ENCODE data around the gene MTR. TPM values are rescaled to one million over a fixed set of nuclear protein-coding genes. Genes with fewer than 3 reads are reported as not detected.

The MTR gene
- total and polyA plus RNA-seq, 4 donors, result 4.4 to 49.3 (median 21.6) TPM

DNA sequence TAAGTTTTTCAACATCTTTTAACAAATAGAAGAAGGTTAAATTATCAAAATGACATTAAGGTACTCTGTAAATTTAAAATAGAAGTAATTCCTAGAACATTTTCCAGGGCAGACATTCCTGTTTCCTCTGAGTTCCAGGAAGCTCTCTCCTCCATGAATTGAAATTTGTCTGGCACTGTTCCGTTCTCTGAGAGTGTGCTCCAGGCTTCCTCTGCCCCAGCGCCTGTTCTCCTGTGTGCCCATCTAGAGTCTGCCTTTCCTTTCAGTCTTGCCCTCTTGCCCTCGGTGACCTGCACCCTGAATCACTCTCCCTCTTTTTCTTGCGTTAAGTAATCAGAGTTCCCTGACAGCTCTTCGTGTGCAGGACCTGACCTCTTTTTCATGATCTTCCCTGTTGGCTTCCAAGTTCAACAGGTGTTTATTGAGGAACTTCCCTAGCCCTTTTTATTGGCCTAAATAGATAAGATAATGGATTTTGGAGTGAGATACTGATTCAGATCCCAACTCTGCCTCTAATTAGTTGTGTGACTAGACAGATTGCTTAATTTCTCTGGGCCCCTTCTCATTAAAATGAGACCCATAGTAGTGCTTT lies 77.1 kb downstream of the MTR start:
- Histone ChIP-seq H3K27me3 (ENCODE audit: control insufficient read depth in 3 of 3, insufficient read depth in 3 of 3, low read length in 2 of 3) (no peaks in the 10 kb centered on the region), H3K36me3 (ENCODE audit: control insufficient read depth in 4 of 4, insufficient read depth in 4 of 4, low read length in 4 of 4) (peaks cover 9 to 15% (median 12%) of the 10 kb centered on the region in 4 donors), H3K4me1 (ENCODE audit: control insufficient read depth in 5 of 5, insufficient read depth in 5 of 5, low read length in 5 of 5) (peaks cover 0 to 3% (median 0%) of the 10 kb centered on the region in 5 donors), H3K27ac (ENCODE audit: low read depth in 1 of 2, low read length in 1 of 2) (no peak overlapping the region), H3K9me3 (ENCODE audit: control insufficient read depth in 4 of 4, insufficient read depth in 3 of 4, low read length in 3 of 4) (no peaks in the 10 kb centered on the region), H3K4me3 (no peak overlapping the region), H3K9ac (ENCODE audit: insufficient read depth in 1 of 2, low read length in 2 of 2) (no peak overlapping the region)
- DNase-seq (no peak), ATAC-seq (ENCODE audit: insufficient read depth, low FRiP score) (no peak)
- TF ChIP-seq, protein P1, sequence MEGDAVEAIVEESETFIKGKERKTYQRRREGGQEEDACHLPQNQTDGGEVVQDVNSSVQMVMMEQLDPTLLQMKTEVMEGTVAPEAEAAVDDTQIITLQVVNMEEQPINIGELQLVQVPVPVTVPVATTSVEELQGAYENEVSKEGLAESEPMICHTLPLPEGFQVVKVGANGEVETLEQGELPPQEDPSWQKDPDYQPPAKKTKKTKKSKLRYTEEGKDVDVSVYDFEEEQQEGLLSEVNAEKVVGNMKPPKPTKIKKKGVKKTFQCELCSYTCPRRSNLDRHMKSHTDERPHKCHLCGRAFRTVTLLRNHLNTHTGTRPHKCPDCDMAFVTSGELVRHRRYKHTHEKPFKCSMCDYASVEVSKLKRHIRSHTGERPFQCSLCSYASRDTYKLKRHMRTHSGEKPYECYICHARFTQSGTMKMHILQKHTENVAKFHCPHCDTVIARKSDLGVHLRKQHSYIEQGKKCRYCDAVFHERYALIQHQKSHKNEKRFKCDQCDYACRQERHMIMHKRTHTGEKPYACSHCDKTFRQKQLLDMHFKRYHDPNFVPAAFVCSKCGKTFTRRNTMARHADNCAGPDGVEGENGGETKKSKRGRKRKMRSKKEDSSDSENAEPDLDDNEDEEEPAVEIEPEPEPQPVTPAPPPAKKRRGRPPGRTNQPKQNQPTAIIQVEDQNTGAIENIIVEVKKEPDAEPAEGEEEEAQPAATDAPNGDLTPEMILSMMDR (IDR thresholded peaks at IDR 0.05; ENCODE audit: control extremely low read depth, extremely low read depth), result no peak
- WGBS, 2 donors, result 72 to 84% methylated on average over 5 of the region's 5 CpGs

DNA sequence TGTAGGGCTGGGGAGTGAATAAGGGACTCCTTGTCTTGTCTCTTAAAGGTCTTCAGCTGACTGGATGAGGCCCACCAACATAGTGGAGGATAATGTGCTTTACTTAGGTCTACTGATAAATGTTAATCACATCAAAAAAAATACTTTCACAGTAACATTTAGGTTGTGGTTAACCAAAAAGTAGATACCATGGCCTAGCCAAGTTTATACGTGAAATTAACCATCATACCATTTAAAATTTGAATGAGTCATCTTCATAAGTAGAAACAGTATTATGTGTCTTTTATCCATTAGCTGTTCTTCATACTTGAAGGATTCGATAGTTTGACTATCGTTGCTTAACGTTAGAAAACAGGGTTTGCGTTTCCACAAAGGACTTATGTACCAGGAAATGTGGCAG lies 80.9 kb downstream of the MTR start:
- TF ChIP-seq, protein P1 (IDR thresholded peaks at IDR 0.05; ENCODE audit: control extremely low read depth, extremely low read depth), result no peak
- DNase-seq (no peak), ATAC-seq (ENCODE audit: insufficient read depth, low FRiP score) (no peak)
- Histone ChIP-seq H3K9ac (ENCODE audit: insufficient read depth in 1 of 2, low read length in 2 of 2) (no peak overlapping the region), H3K4me3 (no peak overlapping the region), H3K4me1 (ENCODE audit: control insufficient read depth in 5 of 5, insufficient read depth in 5 of 5, low read length in 5 of 5) (peaks cover 0 to 3% (median 0%) of the 10 kb centered on the region in 5 donors), H3K27ac (ENCODE audit: low read depth in 1 of 2, low read length in 1 of 2) (no peak overlapping the region), H3K36me3 (ENCODE audit: control insufficient read depth in 4 of 4, insufficient read depth in 4 of 4, low read length in 4 of 4) (peaks cover 9 to 15% (median 11%) of the 10 kb centered on the region in 4 donors), H3K27me3 (ENCODE audit: control insufficient read depth in 3 of 3, insufficient read depth in 3 of 3, low read length in 2 of 3) (no peaks in the 10 kb centered on the region), H3K9me3 (ENCODE audit: control insufficient read depth in 4 of 4, insufficient read depth in 3 of 4, low read length in 3 of 4) (no peaks in the 10 kb centered on the region)
- 89 to 95% methylated on average over 5 of the region's 5 CpGs for WGBS, 2 donors

DNA sequence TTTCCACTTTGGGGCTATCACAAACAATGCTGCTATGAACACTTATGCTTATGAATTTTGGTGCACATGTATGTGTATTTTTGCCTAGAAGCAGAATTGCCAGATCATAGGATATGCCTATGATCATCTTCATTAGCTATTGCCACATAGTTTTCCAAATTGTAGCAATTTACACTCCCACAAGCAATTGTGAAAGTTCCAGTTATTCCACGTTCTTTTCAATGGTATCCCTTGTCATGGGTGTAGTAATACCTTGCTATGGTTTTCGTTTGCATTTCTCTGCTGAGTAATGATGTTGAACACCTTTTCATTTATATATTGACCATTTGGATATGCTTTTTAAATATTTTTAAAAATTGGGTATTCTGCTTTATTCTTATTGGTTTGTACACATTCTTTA lies 82.6 kb downstream of the MTR start:
- H3K27me3 ChIP-seq (ENCODE audit: control insufficient read depth in 3 of 3, insufficient read depth in 3 of 3, low read length in 2 of 3), result no peaks in the 10 kb centered on the region
- no peak overlapping the region for H3K9ac ChIP-seq (ENCODE audit: insufficient read depth in 1 of 2, low read length in 2 of 2)
- H3K4me3 ChIP-seq, result no peak overlapping the region
- peaks cover 9 to 13% (median 11%) of the 10 kb centered on the region in 4 donors for H3K36me3 ChIP-seq (ENCODE audit: control insufficient read depth in 4 of 4, insufficient read depth in 4 of 4, low read length in 4 of 4)
- TF ChIP-seq, protein P1 (IDR thresholded peaks at IDR 0.05; ENCODE audit: control extremely low read depth, extremely low read depth), result no peak
- ATAC-seq (ENCODE audit: insufficient read depth, low FRiP score) (no peak), DNase-seq (no peak)
- 51 to 83% methylated on average over 2 of the region's 2 CpGs for WGBS, 2 donors
- H3K9me3 ChIP-seq (ENCODE audit: control insufficient read depth in 4 of 4, insufficient read depth in 3 of 4, low read length in 3 of 4), result no peaks in the 10 kb centered on the region
- no peaks in the 10 kb centered on the region for H3K4me1 ChIP-seq (ENCODE audit: control insufficient read depth in 5 of 5, insufficient read depth in 5 of 5, low read length in 5 of 5)
- no peak overlapping the region for H3K27ac ChIP-seq (ENCODE audit: low read depth in 1 of 2, low read length in 1 of 2)

DNA sequence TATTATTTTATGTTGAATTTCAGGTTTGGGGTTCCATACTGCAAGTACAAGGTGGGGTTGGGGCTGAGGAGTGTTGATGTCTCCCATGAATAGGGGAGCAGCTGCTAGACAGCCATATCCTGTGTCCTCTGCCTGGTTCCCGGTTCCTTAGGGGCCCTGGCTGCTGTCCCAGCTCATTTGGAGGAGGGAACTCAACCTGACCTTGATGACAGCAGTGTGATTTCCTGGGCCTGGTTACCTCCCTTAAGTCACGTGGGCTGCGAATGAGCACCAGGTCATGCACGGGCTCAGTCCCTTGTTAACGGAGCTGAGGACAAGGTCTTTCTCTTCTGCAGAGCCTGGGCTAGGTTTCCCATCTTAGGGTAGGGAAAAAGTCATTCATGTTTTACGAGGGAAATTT lies 85.1 kb downstream of the MTR start:
- no peaks in the 10 kb centered on the region for H3K9me3 ChIP-seq (ENCODE audit: control insufficient read depth in 4 of 4, insufficient read depth in 3 of 4, low read length in 3 of 4)
- H3K9ac ChIP-seq (ENCODE audit: insufficient read depth in 1 of 2, low read length in 2 of 2), result no peak overlapping the region
- TF ChIP-seq, protein P1 (IDR thresholded peaks at IDR 0.05; ENCODE audit: control extremely low read depth, extremely low read depth), result no peak
- DNase-seq, result no peak
- no peaks in the 10 kb centered on the region for H3K27me3 ChIP-seq (ENCODE audit: control insufficient read depth in 3 of 3, insufficient read depth in 3 of 3, low read length in 2 of 3)
- no peaks in the 10 kb centered on the region for H3K4me1 ChIP-seq (ENCODE audit: control insufficient read depth in 5 of 5, insufficient read depth in 5 of 5, low read length in 5 of 5)
- H3K27ac ChIP-seq (ENCODE audit: low read depth in 1 of 2, low read length in 1 of 2), result peak overlapping the region in 1 of 2 donors; percentile 11
- peaks cover 6 to 15% (median 13%) of the 10 kb centered on the region in 4 donors for H3K36me3 ChIP-seq (ENCODE audit: control insufficient read depth in 4 of 4, insufficient read depth in 4 of 4, low read length in 4 of 4)
- WGBS, 2 donors, result 88 to 91% methylated on average over 6 of the region's 6 CpGs
- H3K4me3 ChIP-seq, result no peak overlapping the region
- ATAC-seq (ENCODE audit: insufficient read depth, low FRiP score), result no peak
